ENCODE data around the gene FBXL22. TPM values are rescaled to one million over a fixed set of nuclear protein-coding genes. Genes with fewer than 3 reads are reported as not detected.

The FBXL22 gene
- total RNA-seq, 1 experiment from 2014 or later = 0.46 TPM

- no peak for TF ChIP-seq MAX (CRISPR knock-in tag; IDR thresholded peaks at IDR 0.05)
- TF ChIP-seq SMAD4 (CRISPR knock-in tag; IDR thresholded peaks at IDR 0.05) = no peak
- TF ChIP-seq ATF3 (CRISPR knock-in tag; conservative IDR thresholded peaks at IDR 0.05) = no peak
- no peak for TF ChIP-seq ETV6 (CRISPR knock-in tag; IDR thresholded peaks at IDR 0.05)
- TF ChIP-seq STAT6 (CRISPR knock-in tag; conservative IDR thresholded peaks at IDR 0.05; ENCODE audit: low read depth) = no peak
- no peak for TF ChIP-seq ERG (CRISPR knock-in tag; IDR thresholded peaks at IDR 0.05)
- no peak for TF ChIP-seq ZNF532 (CRISPR knock-in tag; IDR thresholded peaks at IDR 0.05; ENCODE audit: borderline replicate concordance)
- TF ChIP-seq SMAD3 (CRISPR knock-in tag; IDR thresholded peaks at IDR 0.05; ENCODE audit: borderline replicate concordance) = no peak
- TF ChIP-seq CREB1 (CRISPR knock-in tag; IDR thresholded peaks at IDR 0.05) = no peak
- TF ChIP-seq ZMAT4 (CRISPR knock-in tag; IDR thresholded peaks at IDR 0.05) = no peak
- no peak for TF ChIP-seq ZNF416 (CRISPR knock-in tag; IDR thresholded peaks at IDR 0.05)
- no peak for TF ChIP-seq RORB (CRISPR knock-in tag; IDR thresholded peaks at IDR 0.05)
- no peak for TF ChIP-seq ATF2 (CRISPR knock-in tag; IDR thresholded peaks at IDR 0.05; ENCODE audit: borderline replicate concordance, low read depth)
- TF ChIP-seq GRHL2 (CRISPR knock-in tag; IDR thresholded peaks at IDR 0.05; ENCODE audit: insufficient replicate concordance, severe bottlenecking) = no peak
- no peak for TF ChIP-seq NFATC4 (CRISPR knock-in tag; IDR thresholded peaks at IDR 0.05)
- TF ChIP-seq SOX15 (CRISPR knock-in tag; IDR thresholded peaks at IDR 0.05) = no peak
- TF ChIP-seq PRRX2 (CRISPR knock-in tag; IDR thresholded peaks at IDR 0.05) = no peak
- TF ChIP-seq TEAD4 (CRISPR knock-in tag; IDR thresholded peaks at IDR 0.05) = no peak
- TF ChIP-seq JAZF1 (CRISPR knock-in tag; IDR thresholded peaks at IDR 0.05) = no peak
- no peak for TF ChIP-seq ZNF219 (CRISPR knock-in tag; IDR thresholded peaks at IDR 0.05; ENCODE audit: borderline replicate concordance)
- Mint-ChIP-seq H3K4me3 (no peak overlapping the region), H3K27me3 (ENCODE audit: low read depth) (peaks cover 2% of the 10 kb centered on the region; the same call in 1 of the 2 replicates), H3K4me1 (0 out of 2 replicates have a peak, but pooled peaks cover 4% of the 10 kb centered on the region), H3K36me3 (peaks cover 9% of the 10 kb centered on the region; the same call in 1 of the 2 replicates), H3K27ac (no peak overlapping the region), H3K9me3 (no peaks in the 10 kb centered on the region)
- POLR2A ChIA-PET = no interaction called here
- no peak for DNase-seq (ENCODE audit: low spot score)
- CTCF ChIA-PET = interaction anchor here (1.0 to 1.4 kb wide), 3 partner anchors 14 to 144 kb away, joined by 3 to 10 read pairs (median 8); no protein-coding TSS in a partner anchor
- no peak for ATAC-seq
These were observed 11.8 kb downstream of the FBXL22 start for GRCh38 chr15:63608989-63609388.

Data from WTC11 (cell line).